Breast epithelium (tissue), 3 donors: ENCODE measurements around the gene SOST.

Experiments
- POLR2A ChIP-seq: fragments of 450-650 bp; IDR thresholded peaks from one replicate; pipeline ENCODE4 v1.6.1; 2016; ENCODE audit warnings: antibody characterized with exemption, mild to moderate bottlenecking, moderate library complexity
- TF ChIP-seq, protein P1 (sequence below), 3 donors: fragments of 450-650 bp; IDR thresholded peaks; one replicate each; pipeline ENCODE4 v1.5.1; 2016 to 2017; ENCODE audit warnings: antibody characterized with exemption in 3 of 3, mild to moderate bottlenecking in 3 of 3, moderate library complexity in 3 of 3

DNA sequence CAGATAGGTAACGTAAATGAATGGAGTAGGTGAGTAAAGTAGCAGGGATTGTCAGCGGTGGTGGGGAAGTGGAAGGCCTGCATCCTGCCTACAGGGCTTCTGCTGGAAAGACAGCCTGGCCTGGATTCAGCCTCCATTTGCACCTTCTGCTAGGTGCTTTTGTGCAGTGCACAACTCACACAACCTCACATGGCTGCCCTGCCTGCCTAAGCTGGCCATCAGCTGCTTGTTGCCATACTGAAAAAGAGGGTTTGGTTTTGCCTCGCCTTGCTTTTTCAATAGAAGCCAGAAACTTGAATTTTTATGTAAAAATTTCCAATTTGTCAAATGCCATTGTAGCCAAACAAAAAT is 36.3 kb downstream of the SOST start:
- TF ChIP-seq POLR2A: no peak
- TF ChIP-seq, protein P1, sequence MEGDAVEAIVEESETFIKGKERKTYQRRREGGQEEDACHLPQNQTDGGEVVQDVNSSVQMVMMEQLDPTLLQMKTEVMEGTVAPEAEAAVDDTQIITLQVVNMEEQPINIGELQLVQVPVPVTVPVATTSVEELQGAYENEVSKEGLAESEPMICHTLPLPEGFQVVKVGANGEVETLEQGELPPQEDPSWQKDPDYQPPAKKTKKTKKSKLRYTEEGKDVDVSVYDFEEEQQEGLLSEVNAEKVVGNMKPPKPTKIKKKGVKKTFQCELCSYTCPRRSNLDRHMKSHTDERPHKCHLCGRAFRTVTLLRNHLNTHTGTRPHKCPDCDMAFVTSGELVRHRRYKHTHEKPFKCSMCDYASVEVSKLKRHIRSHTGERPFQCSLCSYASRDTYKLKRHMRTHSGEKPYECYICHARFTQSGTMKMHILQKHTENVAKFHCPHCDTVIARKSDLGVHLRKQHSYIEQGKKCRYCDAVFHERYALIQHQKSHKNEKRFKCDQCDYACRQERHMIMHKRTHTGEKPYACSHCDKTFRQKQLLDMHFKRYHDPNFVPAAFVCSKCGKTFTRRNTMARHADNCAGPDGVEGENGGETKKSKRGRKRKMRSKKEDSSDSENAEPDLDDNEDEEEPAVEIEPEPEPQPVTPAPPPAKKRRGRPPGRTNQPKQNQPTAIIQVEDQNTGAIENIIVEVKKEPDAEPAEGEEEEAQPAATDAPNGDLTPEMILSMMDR (IDR thresholded peaks at IDR 0.05): no peak
